DMS79 (cell line): ENCODE data around the gene MYRFL.
"Not testable (repeated sequence)": the region's sequence is repeated elsewhere in the genome, so short reads cannot be mapped to it uniquely, and the experiment has no call there.

ENCODE experiments used
- DNase-seq: peaks from one replicate; lab custom pipeline; 2025; lab: John Stamatoyannopoulos, UW

The MYRFL gene

GRCh38 chr12:69824966-69825560, at the start of gene MYRFL:
Gene MYRFL (plus strand): TSS chr12:69825227. CDS start chr12:69825518, 291 bp downstream.
- DNase-seq: no peak

- DNase-seq: no peak
Measured at GRCh38 chr12:69779928-69780327, 45.1 kb upstream of the MYRFL start.

- no peak for DNase-seq
Measured at GRCh38 chr12:69783365-69783764, 41.7 kb upstream of the MYRFL start.

GRCh38 chr12:69789351-69789750, 35.7 kb upstream of the MYRFL start:
- no peak for DNase-seq

- DNase-seq: no peak
Measured at GRCh38 chr12:69792533-69792932, 32.5 kb upstream of the MYRFL start.

GRCh38 chr12:69807101-69807897, 17.7 kb upstream of the MYRFL start:
- not testable (repeated sequence) for DNase-seq

- no peak for DNase-seq
Measured at GRCh38 chr12:69810870-69811498, 14.0 kb upstream of the MYRFL start.

- no peak for DNase-seq
Measured at GRCh38 chr12:69816082-69816481, 8.9 kb upstream of the MYRFL start.

- no peak for DNase-seq
Measured at GRCh38 chr12:69821032-69821455, 4.0 kb upstream of the MYRFL start.

- DNase-seq: no peak
Measured at GRCh38 chr12:69821456-69822159, 3.4 kb upstream of the MYRFL start.

- DNase-seq: no peak
Measured at GRCh38 chr12:69822201-69822860, 2.7 kb upstream of the MYRFL start.

GRCh38 chr12:69824028-69824427, 999 bp upstream of the MYRFL start:
- no peak for DNase-seq

- DNase-seq: no peak
Measured at GRCh38 chr12:69828897-69829296, 3.9 kb downstream of the MYRFL start.

GRCh38 chr12:69833696-69834095, 8.7 kb downstream of the MYRFL start:
- DNase-seq: no peak

GRCh38 chr12:69834147-69834546, 9.1 kb downstream of the MYRFL start:
- no peak for DNase-seq

- no peak for DNase-seq
Measured at GRCh38 chr12:69834576-69834975, 9.5 kb downstream of the MYRFL start.

GRCh38 chr12:69835081-69835480, 10.1 kb downstream of the MYRFL start:
- no peak for DNase-seq

GRCh38 chr12:69836015-69836414, 11.0 kb downstream of the MYRFL start:
- DNase-seq: no peak

- DNase-seq: no peak
Measured at GRCh38 chr12:69837191-69837590, 12.2 kb downstream of the MYRFL start.

- no peak for DNase-seq
Measured at GRCh38 chr12:69837657-69838415, 12.8 kb downstream of the MYRFL start.

- DNase-seq: no peak
Measured at GRCh38 chr12:69840727-69841126, 15.7 kb downstream of the MYRFL start.
